GM12878 (cell line): Measurements from ENCODE around the gene LTBP3.

ENCODE experiments used
- ASH2L ChIP-seq: fragments of 300-600, 200-600 bp; sonication (generic); IDR thresholded peaks from 2 replicates; pipeline ENCODE4 v1.6.1; 2017; ENCODE audit warnings: low read depth, mild to moderate bottlenecking, borderline replicate concordance
- ELK1 ChIP-seq: IDR thresholded peaks from 2 replicates; pipeline ENCODE4 v1.6.1; 2012; ENCODE audit warnings: low read depth, low read length, improper control_type of control experiment
- IKZF1 ChIP-seq: fragments of 450-650 bp; conservative IDR thresholded peaks from 2 replicates; pipeline ENCODE4 v1.6.1; 2017; ENCODE audit warnings: antibody characterized with exemption, mild to moderate bottlenecking

- TF ChIP-seq ASH2L (no peak), ELK1 (no peak), IKZF1 (no peak)
Measured at GRCh38 chr11:65578667-65579066, 20.5 kb upstream of the LTBP3 start.
